ENCODE results near the gene PRR7. TPM values are rescaled to one million over a fixed set of nuclear protein-coding genes. Genes with fewer than 3 reads are reported as not detected.

The PRR7 gene
- total RNA-seq, 1 donor from 2014 or later = 4.4 TPM

DNA sequence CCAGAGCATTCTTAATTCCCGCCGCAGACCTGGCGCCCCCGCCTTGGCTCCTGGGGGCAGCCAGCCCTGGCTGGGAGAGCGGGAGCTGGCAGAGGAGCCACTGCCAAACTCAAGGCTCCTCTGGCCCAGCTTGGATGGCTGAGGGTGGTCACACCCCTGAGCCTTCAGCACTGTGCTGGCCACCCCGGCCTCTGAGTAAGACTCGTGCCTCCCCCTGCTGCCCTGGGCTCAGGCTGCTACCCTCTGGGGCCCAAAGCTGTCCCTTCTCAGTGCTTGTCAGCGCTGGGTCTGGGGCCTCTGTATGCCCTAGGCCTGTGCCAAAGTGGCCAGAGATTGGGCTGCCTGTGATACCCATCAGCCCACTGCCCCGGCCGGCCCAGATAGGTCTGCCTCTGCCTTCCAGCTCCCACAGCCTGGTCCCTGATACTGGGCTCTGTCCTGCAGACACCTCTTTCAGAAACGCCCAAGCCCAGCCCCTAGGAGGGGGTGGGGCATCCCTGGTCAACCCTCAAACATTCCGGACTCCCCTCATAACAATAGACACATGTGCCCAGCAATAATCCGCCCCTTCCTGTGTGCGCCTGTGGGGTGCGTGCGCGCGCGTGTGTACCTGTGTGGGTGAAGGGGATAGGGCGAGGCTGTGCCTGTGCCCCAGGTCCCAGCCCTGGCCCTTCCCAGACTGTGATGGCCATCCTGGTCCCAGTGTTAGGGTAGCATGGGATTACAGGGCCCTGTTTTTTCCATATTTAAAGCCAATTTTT, 4.4 kb upstream of the PRR7 start:
- H3K27ac Mint-ChIP-seq (ENCODE audit: unreplicated experiment) = no peak overlapping the region
- H3K4me3 Mint-ChIP-seq (ENCODE audit: unreplicated experiment) = no peak overlapping the region
- H3K9me3 Mint-ChIP-seq (ENCODE audit: unreplicated experiment) = no peaks in the 10 kb centered on the region
- no peak for DNase-seq (ENCODE audit: extremely low spot score, unreplicated experiment)
- no peaks in the 10 kb centered on the region for H3K27me3 Mint-ChIP-seq (ENCODE audit: unreplicated experiment)
- peaks cover 7% of the 10 kb centered on the region for H3K4me1 Mint-ChIP-seq (ENCODE audit: unreplicated experiment)
- H3K36me3 Mint-ChIP-seq (ENCODE audit: unreplicated experiment) = peaks cover 14% of the 10 kb centered on the region
- TF ChIP-seq, protein P1, sequence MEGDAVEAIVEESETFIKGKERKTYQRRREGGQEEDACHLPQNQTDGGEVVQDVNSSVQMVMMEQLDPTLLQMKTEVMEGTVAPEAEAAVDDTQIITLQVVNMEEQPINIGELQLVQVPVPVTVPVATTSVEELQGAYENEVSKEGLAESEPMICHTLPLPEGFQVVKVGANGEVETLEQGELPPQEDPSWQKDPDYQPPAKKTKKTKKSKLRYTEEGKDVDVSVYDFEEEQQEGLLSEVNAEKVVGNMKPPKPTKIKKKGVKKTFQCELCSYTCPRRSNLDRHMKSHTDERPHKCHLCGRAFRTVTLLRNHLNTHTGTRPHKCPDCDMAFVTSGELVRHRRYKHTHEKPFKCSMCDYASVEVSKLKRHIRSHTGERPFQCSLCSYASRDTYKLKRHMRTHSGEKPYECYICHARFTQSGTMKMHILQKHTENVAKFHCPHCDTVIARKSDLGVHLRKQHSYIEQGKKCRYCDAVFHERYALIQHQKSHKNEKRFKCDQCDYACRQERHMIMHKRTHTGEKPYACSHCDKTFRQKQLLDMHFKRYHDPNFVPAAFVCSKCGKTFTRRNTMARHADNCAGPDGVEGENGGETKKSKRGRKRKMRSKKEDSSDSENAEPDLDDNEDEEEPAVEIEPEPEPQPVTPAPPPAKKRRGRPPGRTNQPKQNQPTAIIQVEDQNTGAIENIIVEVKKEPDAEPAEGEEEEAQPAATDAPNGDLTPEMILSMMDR (IDR thresholded peaks at IDR 0.05) = no peak

DNA sequence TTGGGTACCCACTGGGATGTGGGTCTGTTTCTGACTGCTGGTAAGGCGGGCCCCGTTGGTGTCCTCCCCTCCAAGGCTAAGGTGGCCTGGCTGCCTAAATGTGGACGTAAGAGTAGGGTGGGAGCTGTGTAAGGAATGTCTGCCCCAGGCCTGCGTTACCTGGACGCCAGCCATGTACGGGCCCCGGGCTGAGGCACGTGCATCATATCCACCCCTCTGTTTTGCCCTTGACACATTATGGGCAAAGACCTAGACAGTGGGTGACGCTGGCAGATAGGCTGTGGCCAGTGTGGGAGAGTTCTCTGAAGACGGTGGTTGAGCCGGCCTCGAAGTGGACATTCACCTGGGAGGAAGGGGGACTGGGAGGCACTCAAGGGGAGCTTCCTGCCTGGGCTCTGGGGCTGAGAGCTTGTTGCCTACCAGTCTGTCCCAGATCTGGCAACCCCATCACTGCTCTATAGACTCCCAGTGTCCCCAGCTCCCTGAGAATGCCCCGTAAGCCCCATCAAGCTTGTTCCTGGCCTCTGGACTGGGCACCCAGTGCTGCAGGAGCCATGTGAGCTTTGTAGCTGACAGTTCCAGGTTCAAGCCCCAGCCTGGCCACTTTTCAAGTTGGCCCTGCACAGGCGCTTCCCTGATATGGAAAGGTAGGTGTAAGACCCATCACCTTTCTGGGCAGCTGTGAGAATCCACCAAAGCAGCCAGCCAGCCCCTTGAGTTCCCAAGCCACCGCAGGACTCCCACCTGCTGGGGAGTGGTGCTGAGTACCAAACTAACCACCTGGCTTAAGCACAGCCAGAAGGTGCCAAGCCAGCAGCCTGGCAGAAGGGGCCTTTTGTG, 3.2 kb upstream of the PRR7 start:
- no peaks in the 10 kb centered on the region for H3K9me3 Mint-ChIP-seq (ENCODE audit: unreplicated experiment)
- peaks cover 8% of the 10 kb centered on the region for H3K36me3 Mint-ChIP-seq (ENCODE audit: unreplicated experiment)
- no peak overlapping the region for H3K4me3 Mint-ChIP-seq (ENCODE audit: unreplicated experiment)
- peaks cover 16% of the 10 kb centered on the region for H3K4me1 Mint-ChIP-seq (ENCODE audit: unreplicated experiment)
- TF ChIP-seq, protein P1 (IDR thresholded peaks at IDR 0.05) = no peak
- H3K27ac Mint-ChIP-seq (ENCODE audit: unreplicated experiment) = no peak overlapping the region
- no peaks in the 10 kb centered on the region for H3K27me3 Mint-ChIP-seq (ENCODE audit: unreplicated experiment)
- no peak for DNase-seq (ENCODE audit: extremely low spot score, unreplicated experiment)

DNA sequence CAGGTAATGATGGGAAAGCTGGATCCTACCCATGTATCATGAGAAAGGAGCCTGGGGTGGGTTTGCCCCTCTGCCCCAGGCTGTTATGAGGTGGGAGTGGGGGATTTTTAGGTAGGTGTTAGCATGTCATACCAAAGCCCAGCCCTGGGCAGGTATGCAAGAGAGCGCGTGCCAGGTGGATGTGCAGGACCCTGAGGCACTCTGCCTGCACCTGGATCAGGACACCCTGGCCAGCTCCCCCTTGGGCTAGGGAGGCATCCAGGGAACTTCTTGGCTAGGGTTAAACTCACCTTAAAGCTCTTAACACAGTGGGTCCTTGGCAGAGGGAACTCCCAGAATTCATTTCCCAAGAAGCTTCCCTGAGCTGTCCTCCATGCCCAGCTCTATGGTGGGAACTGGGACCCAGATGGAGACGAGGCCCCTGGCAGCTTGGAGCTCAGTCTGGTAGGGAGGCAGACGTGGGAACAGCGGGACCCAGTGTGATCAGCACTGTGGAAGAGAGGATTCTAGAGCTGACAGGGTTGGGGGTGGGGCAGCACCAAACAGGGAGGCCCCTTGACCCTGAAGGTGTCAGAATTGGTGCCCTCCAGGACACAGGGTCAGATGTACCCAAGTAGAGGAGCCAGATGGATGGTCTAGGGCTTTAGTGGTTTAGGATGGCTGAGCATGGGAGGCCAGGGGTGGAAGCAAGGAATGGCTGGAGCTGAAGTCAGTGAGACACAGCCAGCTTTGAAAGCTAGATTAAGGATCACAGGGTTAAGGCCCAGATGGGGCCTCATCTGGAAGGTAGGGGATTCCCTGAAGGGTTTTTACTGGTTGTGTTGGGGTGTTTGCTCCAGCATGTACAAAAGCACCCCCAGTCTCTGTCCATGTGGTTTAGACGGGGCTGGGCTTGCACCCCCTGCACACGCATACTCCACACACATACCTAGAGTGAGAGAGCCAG, 2.2 kb upstream of the PRR7 start:
- Mint-ChIP-seq H3K4me3 (ENCODE audit: unreplicated experiment) (no peak overlapping the region), H3K27me3 (ENCODE audit: unreplicated experiment) (no peaks in the 10 kb centered on the region), H3K27ac (ENCODE audit: unreplicated experiment) (no peak overlapping the region), H3K9me3 (ENCODE audit: unreplicated experiment) (no peaks in the 10 kb centered on the region), H3K4me1 (ENCODE audit: unreplicated experiment) (peaks cover 20% of the 10 kb centered on the region), H3K36me3 (ENCODE audit: unreplicated experiment) (peaks cover 5% of the 10 kb centered on the region)
- DNase-seq (ENCODE audit: extremely low spot score, unreplicated experiment) = no peak
- TF ChIP-seq, protein P1 (IDR thresholded peaks at IDR 0.05) = no peak

DNA sequence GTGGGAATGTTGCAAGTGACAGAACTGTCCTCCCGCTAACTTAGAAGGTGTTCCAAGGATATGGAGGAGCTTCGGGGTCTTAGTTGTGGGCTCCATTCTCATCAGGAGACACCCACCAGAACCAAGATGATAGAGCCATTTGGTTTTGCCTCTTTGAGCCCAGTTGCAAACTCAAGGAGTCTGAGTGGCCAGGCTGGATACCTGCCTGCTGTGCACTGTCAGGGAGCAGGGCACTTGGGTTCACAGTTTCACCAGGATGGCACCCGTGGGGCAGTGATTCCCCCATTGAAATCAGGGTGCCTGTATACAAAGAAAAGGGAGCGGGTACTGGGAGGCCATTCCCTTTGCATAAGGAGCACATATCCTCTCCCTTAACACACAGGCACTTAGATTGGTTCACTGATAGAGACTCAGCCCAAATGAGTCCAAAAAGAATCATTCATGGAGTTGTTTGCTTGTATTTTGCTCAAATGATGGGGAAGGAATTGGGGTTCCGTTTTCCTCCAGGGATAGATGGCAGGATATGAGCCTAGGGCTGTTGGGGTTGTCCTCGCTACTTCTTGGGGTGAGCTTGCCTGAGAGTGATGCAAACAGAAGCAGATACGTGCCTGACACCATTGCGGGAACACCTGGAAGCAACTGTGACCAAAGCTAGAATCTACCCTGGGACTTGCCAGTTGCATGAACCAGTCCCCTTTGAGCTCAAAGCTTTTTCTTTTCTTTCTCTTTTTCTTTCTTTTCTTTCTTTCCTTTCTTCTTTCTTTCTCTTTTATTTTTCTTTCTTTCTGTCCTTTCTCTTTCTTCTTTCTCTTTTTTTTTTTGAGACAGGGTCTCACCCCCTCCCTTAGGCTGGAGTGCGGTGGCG, 1.3 kb upstream of the PRR7 start:
- H3K27me3 Mint-ChIP-seq (ENCODE audit: unreplicated experiment) = no peaks in the 10 kb centered on the region
- no peaks in the 10 kb centered on the region for H3K9me3 Mint-ChIP-seq (ENCODE audit: unreplicated experiment)
- DNase-seq (ENCODE audit: extremely low spot score, unreplicated experiment) = no peak
- peaks cover 3% of the 10 kb centered on the region for H3K36me3 Mint-ChIP-seq (ENCODE audit: unreplicated experiment)
- TF ChIP-seq, protein P1 (IDR thresholded peaks at IDR 0.05) = no peak
- H3K27ac Mint-ChIP-seq (ENCODE audit: unreplicated experiment) = no peak overlapping the region
- H3K4me1 Mint-ChIP-seq (ENCODE audit: unreplicated experiment) = peaks cover 20% of the 10 kb centered on the region
- H3K4me3 Mint-ChIP-seq (ENCODE audit: unreplicated experiment) = peak overlapping the region; percentile 68

Measured in osteocyte (in vitro differentiated cells).